ENCODE measurements around the gene TSPAN10. TPM values are rescaled to one million over a fixed set of nuclear protein-coding genes. Genes with fewer than 3 reads are reported as not detected.
"Not testable (repeated sequence)": the region's sequence is repeated elsewhere in the genome, so short reads cannot be mapped to it uniquely, and the experiment has no call there.

The TSPAN10 gene
- total and polyA plus RNA-seq, 8 donors, result 0.52 to 7.1 (median 3.6) TPM

- TF ChIP-seq CTCF (IDR thresholded peaks at IDR 0.05), result no peak
- no peak overlapping the region for H3K4me3 ChIP-seq
- DNase-seq (no peak), ATAC-seq (no peak)
- H3K27me3 ChIP-seq, result no peaks in the 10 kb centered on the region
- H3K36me3 ChIP-seq, result peaks cover 0 to 91% of the 10 kb centered on the region in 2 donors
- peaks cover 0 to 25% of the 10 kb centered on the region in 2 donors for H3K4me1 ChIP-seq
- H3K9me3 ChIP-seq, result no peaks in the 10 kb centered on the region
- no peak overlapping the region for H3K27ac ChIP-seq
- intact Hi-C loops (cut with DNase I), result no loop called here
Measured at GRCh38 chr17:81612172-81612970, 24.6 kb upstream of the TSPAN10 start.

- no peaks in the 10 kb centered on the region for H3K27me3 ChIP-seq
- H3K9me3 ChIP-seq, result no peaks in the 10 kb centered on the region
- no peak overlapping the region for H3K4me3 ChIP-seq
- peaks cover 0 to 8% of the 10 kb centered on the region in 2 donors for H3K4me1 ChIP-seq
- ATAC-seq, result no peak
- no peak overlapping the region for H3K27ac ChIP-seq
- intact Hi-C loops (cut with DNase I), result no loop called here
- H3K36me3 ChIP-seq, result peaks cover 0 to 91% of the 10 kb centered on the region in 2 donors
- no peak for DNase-seq
- no peak for TF ChIP-seq CTCF (IDR thresholded peaks at IDR 0.05)
Measured at GRCh38 chr17:81615401-81615930, 21.5 kb upstream of the TSPAN10 start.

- Histone ChIP-seq H3K4me1 (peaks cover 0 to 8% of the 10 kb centered on the region in 2 donors), H3K36me3 (peaks cover 5 to 94% of the 10 kb centered on the region in 2 donors), H3K4me3 (no peak overlapping the region), H3K27me3 (no peaks in the 10 kb centered on the region), H3K27ac (no peak overlapping the region), H3K9me3 (no peaks in the 10 kb centered on the region)
- intact Hi-C loops (cut with DNase I), result no loop called here
- ATAC-seq (no peak), DNase-seq (no peak)
- no peak for TF ChIP-seq CTCF (IDR thresholded peaks at IDR 0.05)
Measured at GRCh38 chr17:81616877-81617276, 20.1 kb upstream of the TSPAN10 start.

DNA sequence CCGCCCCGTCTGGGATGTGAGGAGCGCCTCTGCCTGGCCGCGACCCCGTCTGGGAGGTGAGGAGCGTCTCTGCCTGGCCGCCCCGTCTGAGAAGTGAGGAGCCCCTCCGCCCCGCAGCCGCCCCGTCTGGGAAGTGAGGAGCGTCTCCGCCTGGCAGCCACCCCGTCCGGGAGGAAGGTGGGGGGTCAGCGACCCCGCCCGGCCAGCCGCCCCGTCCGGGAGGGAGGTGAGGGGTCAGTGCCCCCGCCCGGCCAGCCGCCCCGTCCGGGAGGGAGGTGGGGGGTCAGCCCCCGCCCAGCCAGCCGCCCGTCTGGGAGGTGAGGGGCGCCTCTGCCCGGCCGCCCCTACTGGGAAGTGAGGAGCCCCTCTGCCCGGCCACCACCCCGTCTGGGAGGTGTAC is 18.7 kb upstream of the TSPAN10 start:
- H3K9me3 ChIP-seq; H3K27ac ChIP-seq; intact Hi-C loops (cut with DNase I); H3K4me3 ChIP-seq; H3K4me1 ChIP-seq; H3K27me3 ChIP-seq; ATAC-seq: not testable (repeated sequence)
- peak in 1 of 4 donors; percentile 64 for DNase-seq
- peaks cover 5 to 94% of the 10 kb centered on the region in 2 donors for H3K36me3 ChIP-seq

DNA sequence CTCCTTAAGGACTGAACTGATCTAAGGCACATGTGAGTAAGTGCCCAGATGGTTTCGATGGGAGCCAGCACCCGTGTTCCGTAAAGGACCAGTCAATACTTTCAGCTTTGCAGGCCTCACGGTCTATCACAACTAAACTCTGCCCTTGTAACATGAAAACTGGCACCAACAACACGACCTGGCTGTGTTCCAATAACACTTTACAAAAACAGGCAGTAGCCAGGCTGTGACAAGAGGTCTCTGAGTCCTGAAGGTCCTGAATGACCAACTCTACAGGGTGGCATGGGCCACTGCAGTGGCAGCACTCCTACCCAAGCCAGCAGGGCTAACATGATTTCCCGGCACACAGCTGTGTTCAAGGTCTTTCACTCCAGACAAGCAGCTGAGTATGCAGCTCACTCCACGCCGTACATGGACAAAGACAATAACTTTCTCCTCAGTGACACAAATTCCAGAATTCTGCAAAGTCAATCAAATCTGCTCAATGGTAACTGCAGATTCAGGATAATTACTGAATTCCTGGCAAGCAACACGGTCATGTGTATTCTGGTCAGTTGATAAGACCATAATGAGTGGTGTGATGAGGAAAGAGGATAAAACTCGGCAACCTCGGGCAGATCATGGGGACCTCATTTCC is 15.4 kb upstream of the TSPAN10 start:
- peak; percentile 49 for ATAC-seq
- DNase-seq, result peak in 3 of 4 donors; percentile 2 to 78 (median 67)
- H3K4me3 ChIP-seq, result no peak overlapping the region
- no peaks in the 10 kb centered on the region for H3K27me3 ChIP-seq
- H3K9me3 ChIP-seq, result no peaks in the 10 kb centered on the region
- H3K27ac ChIP-seq, result no peak overlapping the region
- peaks cover 0 to 3% of the 10 kb centered on the region in 2 donors for H3K4me1 ChIP-seq
- TF ChIP-seq CTCF (IDR thresholded peaks at IDR 0.05), result no peak
- intact Hi-C loops (cut with DNase I), result no loop called here
- H3K36me3 ChIP-seq, result peaks cover 11 to 99% of the 10 kb centered on the region in 2 donors
